Muscle layer of colon (tissue), 2 donors: Measurements from ENCODE around the gene COMMD8.
A peak's percentile ranks its signal among the peaks of the same experiment; 100 is the strongest.

ENCODE experiments used
- H3K27ac ChIP-seq: one replicate; pipeline ENCODE4 v1.7.0; 2013; ENCODE audit warnings: low read depth, mild to moderate bottlenecking, low read length, moderate library complexity
- H3K27me3 ChIP-seq, 2 donors: one replicate each; pipeline ENCODE4 v1.7.0; 2013; ENCODE audit warnings: low read length in 2 of 2, mild to moderate bottlenecking in 2 of 2; ENCODE audit not compliant: insufficient read depth in 2 of 2, control insufficient read depth in 1 of 2
- H3K36me3 ChIP-seq: one replicate; pipeline ENCODE4 v1.7.0; 2013; ENCODE audit warnings: mild to moderate bottlenecking, low read length; ENCODE audit not compliant: insufficient read depth
- H3K4me1 ChIP-seq: one replicate; pipeline ENCODE4 v1.7.0; 2013; ENCODE audit warnings: mild to moderate bottlenecking, low read length; ENCODE audit not compliant: insufficient read depth
- H3K4me3 ChIP-seq, 2 donors: one replicate each; pipeline ENCODE4 v1.7.0; 2013; ENCODE audit warnings: low read length in 2 of 2, low read depth in 1 of 2, mild to moderate bottlenecking in 1 of 2, moderate library complexity in 1 of 2
- H3K9ac ChIP-seq: one replicate; pipeline ENCODE4 v1.7.0; 2013; ENCODE audit warnings: low read length
- H3K9me3 ChIP-seq: one replicate; pipeline ENCODE4 v1.7.0; 2013; ENCODE audit warnings: mild to moderate bottlenecking, low read length
- donor health status: abdominal sarcoma.
- donor health status: Adenocarcinoma of cecum.

COMMD8 gene

GRCh38 chr4:47471064-47471463 is 7.6 kb upstream of the COMMD8 start:
- Histone ChIP-seq H3K4me3 (no peak overlapping the region), H3K4me1 (no peaks in the 10 kb centered on the region), H3K27me3 (no peaks in the 10 kb centered on the region), H3K9me3 (no peaks in the 10 kb centered on the region), H3K36me3 (no peaks in the 10 kb centered on the region), H3K27ac (no peak overlapping the region), H3K9ac (no peak overlapping the region)

DNA sequence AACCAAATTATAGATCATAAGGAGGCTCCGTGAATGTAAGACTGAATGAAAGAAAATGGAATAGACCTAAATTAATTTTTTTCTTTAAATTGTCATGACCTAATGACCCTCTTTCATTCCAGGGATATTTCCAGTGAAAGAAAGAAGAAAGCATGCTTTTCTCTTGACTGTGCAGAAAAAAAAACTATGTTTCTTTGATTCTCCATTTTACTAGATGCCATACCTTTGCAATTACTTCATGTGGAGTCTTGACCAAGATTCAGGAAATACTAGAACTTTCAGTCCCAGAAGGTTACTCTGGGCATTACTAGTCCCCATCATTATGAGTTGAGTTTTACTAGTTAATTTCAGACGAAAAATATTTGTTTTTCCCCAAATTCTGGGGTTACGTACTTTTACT is 6.4 kb upstream of the COMMD8 start:
- H3K9ac ChIP-seq, result no peak overlapping the region
- H3K36me3 ChIP-seq, result no peaks in the 10 kb centered on the region
- no peak overlapping the region for H3K4me3 ChIP-seq
- H3K27me3 ChIP-seq, result no peaks in the 10 kb centered on the region
- H3K27ac ChIP-seq, result no peak overlapping the region
- no peaks in the 10 kb centered on the region for H3K4me1 ChIP-seq
- no peaks in the 10 kb centered on the region for H3K9me3 ChIP-seq

DNA sequence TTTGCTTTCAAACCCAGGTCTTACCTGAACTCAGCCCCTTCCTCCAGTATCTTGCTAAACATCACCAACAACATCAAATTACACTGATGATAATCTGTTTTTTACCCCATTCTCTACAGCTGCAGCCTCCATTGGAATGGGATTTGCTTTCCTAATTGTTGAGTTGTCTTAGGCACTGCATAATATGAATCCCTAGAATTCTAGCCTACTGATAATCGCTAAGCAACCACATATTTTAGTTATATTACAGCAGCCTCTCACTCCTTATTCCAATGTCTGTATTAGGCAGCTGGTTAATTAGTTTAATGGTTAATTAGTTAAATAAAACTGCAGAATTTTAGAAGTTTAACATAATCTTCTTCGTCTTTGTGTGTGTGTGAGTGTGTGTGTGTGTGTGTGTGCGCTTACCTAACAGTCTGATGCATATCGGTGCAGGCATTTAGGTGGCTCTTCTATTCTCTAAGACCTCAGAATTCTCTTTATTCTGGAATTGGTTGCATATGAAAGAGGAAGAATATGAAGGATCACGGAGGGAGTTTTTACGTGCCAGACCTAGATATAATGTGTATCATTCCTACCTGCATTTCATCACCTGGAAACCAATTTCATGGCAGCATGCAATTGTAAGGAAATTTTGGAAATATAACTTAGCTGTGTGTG is 5.3 kb upstream of the COMMD8 start:
- H3K36me3 ChIP-seq, result no peaks in the 10 kb centered on the region
- H3K4me1 ChIP-seq, result peaks cover 4% of the 10 kb centered on the region
- H3K9me3 ChIP-seq, result no peaks in the 10 kb centered on the region
- H3K27ac ChIP-seq, result no peak overlapping the region
- no peak overlapping the region for H3K9ac ChIP-seq
- H3K27me3 ChIP-seq, result no peaks in the 10 kb centered on the region
- H3K4me3 ChIP-seq, result no peak overlapping the region

DNA sequence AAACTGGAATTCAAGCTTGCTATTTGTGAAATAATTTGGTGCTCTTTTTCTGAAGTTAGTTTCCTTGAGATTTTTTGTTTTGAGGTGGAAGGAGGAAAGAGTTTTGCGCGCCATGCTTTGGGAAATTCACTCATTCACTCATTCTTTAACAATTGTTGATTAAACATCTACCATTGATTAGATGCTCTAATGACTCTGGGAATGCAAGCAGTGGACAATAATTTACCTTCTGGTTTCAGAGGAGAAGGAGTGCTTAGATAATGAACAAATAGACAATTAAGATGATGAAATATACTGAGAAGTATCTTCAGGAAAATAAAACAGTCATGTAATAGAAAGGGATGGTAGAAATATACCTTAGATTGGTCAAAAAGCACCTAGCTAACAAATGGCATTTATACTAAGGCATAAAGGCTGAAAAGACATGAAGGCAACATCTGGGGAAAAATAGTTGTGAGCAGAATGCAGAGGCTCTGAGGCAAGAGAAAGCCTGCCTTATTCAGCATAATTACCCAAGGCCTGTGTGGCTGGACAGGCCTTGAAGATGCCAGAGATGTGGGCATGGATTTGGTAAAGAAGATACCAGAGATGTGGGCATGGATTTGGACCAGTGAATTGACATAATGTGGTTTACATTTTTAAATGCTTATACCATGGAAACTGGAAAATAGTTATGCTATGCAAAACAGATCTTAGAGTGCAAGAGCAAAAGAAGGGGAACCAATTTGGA is 2.7 kb upstream of the COMMD8 start:
- Histone ChIP-seq H3K36me3 (no peaks in the 10 kb centered on the region), H3K9ac (no peak overlapping the region), H3K27me3 (no peaks in the 10 kb centered on the region), H3K27ac (no peak overlapping the region), H3K9me3 (no peaks in the 10 kb centered on the region), H3K4me1 (peaks cover 17% of the 10 kb centered on the region), H3K4me3 (no peak overlapping the region)

- no peak overlapping the region for H3K27ac ChIP-seq
- H3K9me3 ChIP-seq, result no peaks in the 10 kb centered on the region
- H3K4me3 ChIP-seq, result no peak overlapping the region
- H3K4me1 ChIP-seq, result peaks cover 17% of the 10 kb centered on the region
- H3K9ac ChIP-seq, result no peak overlapping the region
- H3K27me3 ChIP-seq, result no peaks in the 10 kb centered on the region
- H3K36me3 ChIP-seq, result no peaks in the 10 kb centered on the region
These were observed 1.5 kb upstream of the COMMD8 start for GRCh38 chr4:47465004-47465403.

DNA sequence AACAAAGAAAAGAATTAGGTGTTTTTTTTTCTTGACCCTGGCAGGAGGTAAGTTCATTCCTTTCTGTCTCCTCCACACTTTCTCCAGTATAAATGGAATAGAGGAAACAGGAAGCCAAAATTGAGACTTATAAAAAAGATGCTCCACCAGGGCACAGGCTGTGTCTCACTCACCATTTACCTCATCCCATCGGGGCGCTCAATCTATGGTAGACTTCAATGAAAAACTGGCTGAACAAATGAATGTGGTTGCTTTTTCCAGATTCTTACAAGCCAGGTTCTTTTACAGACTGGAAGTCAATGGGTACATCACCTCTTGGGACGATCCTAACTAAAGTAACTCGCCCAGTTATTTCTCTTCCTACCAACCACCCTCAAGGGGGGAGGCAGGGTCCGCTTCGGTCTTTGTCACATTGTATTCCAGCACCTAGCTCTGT is 685 bp downstream of the COMMD8 start:
- Histone ChIP-seq H3K4me1 (peaks cover 17% of the 10 kb centered on the region), H3K27me3 (no peaks in the 10 kb centered on the region), H3K9ac (peak overlapping the region; percentile 75), H3K9me3 (no peaks in the 10 kb centered on the region), H3K36me3 (no peaks in the 10 kb centered on the region), H3K4me3 (peak overlapping the region; percentile 86 to 97), H3K27ac (peak overlapping the region; percentile 91)

DNA sequence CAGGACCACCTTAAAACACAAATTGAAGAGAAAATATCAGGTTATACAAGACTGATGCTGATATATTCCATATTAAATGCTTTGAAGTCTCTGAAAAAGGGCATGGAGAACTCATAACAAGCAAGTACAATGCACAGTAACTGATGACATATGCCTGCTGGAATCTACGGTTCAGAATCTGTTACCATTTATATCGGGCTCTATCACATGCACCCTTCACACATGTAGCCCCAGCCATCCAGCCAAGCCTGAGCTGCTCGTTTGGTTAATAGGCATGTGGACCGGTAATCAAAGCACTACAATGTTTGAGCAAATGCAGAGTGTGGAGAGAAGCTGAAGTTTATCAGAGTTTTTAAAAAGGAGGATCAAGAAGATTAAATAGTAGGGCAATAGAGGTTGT is 11.8 kb downstream of the COMMD8 start:
- no peaks in the 10 kb centered on the region for H3K4me1 ChIP-seq
- no peak overlapping the region for H3K27ac ChIP-seq
- peaks cover 5% of the 10 kb centered on the region for H3K36me3 ChIP-seq
- H3K9ac ChIP-seq, result no peak overlapping the region
- H3K9me3 ChIP-seq, result no peaks in the 10 kb centered on the region
- H3K4me3 ChIP-seq, result no peak overlapping the region
- no peaks in the 10 kb centered on the region for H3K27me3 ChIP-seq

DNA sequence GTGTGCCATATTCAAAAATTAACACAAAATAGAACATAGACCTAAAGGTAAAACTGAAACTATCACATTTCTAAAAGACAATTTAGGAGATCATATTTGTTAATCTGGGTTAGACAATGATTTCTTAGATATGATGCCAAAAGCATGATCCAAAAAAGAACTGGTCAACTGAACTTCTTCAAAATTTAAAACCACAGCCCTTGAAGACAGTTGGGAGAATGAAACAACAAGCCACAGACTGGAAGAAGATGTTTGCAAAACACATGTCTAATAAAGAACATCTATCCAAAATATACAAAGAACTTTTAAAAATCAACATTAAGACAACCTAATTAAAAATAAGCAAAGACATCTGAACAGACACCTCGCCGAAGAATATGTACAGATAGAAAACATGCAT is 19.5 kb downstream of the COMMD8 start:
- Histone ChIP-seq H3K27ac (no peak overlapping the region), H3K9me3 (no peaks in the 10 kb centered on the region), H3K4me3 (no peak overlapping the region), H3K4me1 (no peaks in the 10 kb centered on the region), H3K27me3 (no peaks in the 10 kb centered on the region), H3K9ac (no peak overlapping the region), H3K36me3 (no peaks in the 10 kb centered on the region)

DNA sequence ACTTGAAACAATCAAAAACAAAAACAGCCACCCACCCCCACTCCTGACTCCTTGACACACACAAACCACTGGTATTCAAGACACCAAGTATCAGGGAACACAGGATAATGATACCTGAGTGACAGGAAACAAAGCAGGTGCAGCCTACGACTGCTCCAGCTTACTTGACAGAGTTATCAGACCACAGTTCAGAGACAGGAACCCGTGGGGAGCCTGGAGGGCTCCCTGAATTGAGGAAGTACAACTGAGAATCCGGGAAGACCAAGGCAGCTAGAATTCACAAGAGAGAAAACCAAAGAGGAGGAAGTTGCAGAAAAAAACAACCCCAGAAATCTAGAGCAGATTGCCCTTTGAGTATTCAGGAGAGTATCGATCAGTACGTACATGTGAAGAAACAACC is 20.5 kb downstream of the COMMD8 start:
- H3K27me3 ChIP-seq, result no peaks in the 10 kb centered on the region
- no peak overlapping the region for H3K27ac ChIP-seq
- no peaks in the 10 kb centered on the region for H3K4me1 ChIP-seq
- no peaks in the 10 kb centered on the region for H3K9me3 ChIP-seq
- no peak overlapping the region for H3K4me3 ChIP-seq
- no peak overlapping the region for H3K9ac ChIP-seq
- H3K36me3 ChIP-seq, result no peaks in the 10 kb centered on the region

GRCh38 chr4:47434931-47435330 is 28.6 kb downstream of the COMMD8 start:
- no peak overlapping the region for H3K9ac ChIP-seq
- no peaks in the 10 kb centered on the region for H3K36me3 ChIP-seq
- H3K4me1 ChIP-seq, result no peaks in the 10 kb centered on the region
- H3K9me3 ChIP-seq, result no peaks in the 10 kb centered on the region
- H3K27ac ChIP-seq, result no peak overlapping the region
- H3K4me3 ChIP-seq, result no peak overlapping the region
- H3K27me3 ChIP-seq, result no peaks in the 10 kb centered on the region

- Histone ChIP-seq H3K27ac (no peak overlapping the region), H3K27me3 (no peaks in the 10 kb centered on the region), H3K9me3 (no peaks in the 10 kb centered on the region), H3K4me3 (no peak overlapping the region), H3K9ac (no peak overlapping the region), H3K4me1 (no peaks in the 10 kb centered on the region), H3K36me3 (no peaks in the 10 kb centered on the region)
These were observed 30.8 kb downstream of the COMMD8 start for GRCh38 chr4:47432749-47433148.

- Histone ChIP-seq H3K9me3 (no peaks in the 10 kb centered on the region), H3K4me1 (no peaks in the 10 kb centered on the region), H3K27ac (no peak overlapping the region), H3K4me3 (no peak overlapping the region), H3K9ac (no peak overlapping the region), H3K36me3 (no peaks in the 10 kb centered on the region), H3K27me3 (no peaks in the 10 kb centered on the region)
These were observed 35.6 kb downstream of the COMMD8 start for GRCh38 chr4:47427935-47428334.
